DMS79 (cell line): ENCODE results near the gene C15orf62.

Experiments
- DNase-seq: peaks from one replicate; lab custom pipeline; 2025; lab: John Stamatoyannopoulos, UW

C15orf62 gene

GRCh38 chr15:40755812-40756208 is 14.0 kb upstream of the C15orf62 start:
- DNase-seq = peak; percentile 20

DNA sequence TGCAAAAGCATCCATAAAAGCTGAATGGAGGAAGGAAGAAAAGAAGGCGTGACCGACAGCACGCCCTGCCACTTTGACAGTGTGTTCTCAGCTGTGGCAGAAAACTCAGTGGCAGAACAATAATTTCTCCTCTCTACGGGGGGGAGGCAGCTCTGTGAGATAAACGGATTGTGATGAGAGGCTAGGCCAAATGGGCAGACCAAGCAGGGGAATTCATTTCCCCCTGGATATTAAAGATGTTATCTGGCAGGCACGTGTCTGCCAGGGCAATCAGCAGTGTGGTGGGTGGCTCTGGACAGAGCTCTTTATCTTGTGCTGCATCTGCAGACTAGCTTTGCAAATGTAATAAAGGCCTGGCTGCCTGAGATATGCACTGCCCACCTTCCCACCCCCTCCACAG is 12.8 kb upstream of the C15orf62 start:
- DNase-seq = no peak

DNA sequence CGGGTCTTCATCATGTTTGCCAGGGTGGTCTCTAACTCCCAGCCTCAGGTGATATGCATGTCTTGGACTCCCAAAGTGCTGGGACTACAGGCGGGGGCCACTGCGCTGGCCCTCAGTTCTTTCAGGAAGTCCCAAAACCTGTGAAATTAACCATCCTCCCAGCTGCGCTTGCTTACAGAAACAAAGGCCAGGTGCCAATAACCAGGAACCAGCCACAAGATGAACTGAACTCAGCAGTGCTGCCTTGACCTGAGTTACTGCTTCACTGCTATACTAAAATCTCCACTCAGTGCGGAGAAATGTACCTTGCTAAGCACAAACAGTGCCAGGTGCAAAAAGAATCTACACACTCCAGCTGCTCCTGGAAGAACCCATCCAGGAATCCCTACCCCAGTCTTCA is 9.8 kb upstream of the C15orf62 start:
- no peak for DNase-seq

- peak; percentile 56 for DNase-seq
Measured at GRCh38 chr15:40762919-40763800, 6.6 kb upstream of the C15orf62 start.

DNA sequence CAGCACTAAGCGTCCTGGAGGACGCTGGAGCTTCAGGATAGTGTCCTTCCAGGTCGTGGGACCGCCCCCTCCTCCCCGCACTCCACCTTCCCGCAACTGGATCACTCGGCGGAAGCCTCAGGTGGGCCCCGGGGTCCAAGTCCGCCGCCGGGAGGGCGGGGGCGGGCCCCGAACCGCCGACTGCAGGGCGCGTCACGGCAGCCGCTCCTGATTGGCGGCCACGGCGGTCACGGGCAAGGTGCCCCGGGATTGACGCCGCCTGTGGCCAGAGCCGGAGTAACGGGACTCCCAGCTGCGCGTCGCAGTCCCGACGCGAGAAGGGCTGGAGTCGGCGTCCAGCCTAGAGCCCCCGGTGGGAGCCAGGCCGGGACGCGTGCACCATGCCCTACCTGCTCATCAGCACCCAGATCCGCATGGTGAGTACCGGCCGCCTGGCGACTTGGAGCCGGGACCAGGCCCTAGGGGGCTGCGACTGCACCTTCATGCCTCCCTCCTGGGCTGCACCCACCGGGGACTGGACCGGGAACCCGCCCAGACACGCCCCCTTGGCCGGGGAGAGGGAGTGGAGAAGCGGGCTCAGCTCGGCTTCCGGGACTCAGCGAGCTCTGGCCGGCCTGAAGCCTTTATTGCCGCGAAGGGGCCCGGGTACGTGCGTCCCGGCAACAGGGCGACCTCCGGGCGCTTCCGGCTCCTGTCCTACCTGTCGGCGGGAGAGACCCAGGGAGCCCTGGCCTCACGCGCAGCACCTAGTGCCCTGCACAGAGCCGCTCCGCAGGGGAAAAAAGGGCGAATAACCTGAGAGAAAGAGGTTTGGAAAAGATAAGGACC is 5.8 kb upstream of the C15orf62 start, which contains the start of gene GCHFR:
Gene GCHFR (plus strand): TSS at position 268 of the 828 bp plus-strand sequence. CDS start 113 bp downstream, at position 381.
- peak; percentile 18 for DNase-seq

- DNase-seq = no peak
Measured at GRCh38 chr15:40764629-40765103, 5.1 kb upstream of the C15orf62 start.

DNA sequence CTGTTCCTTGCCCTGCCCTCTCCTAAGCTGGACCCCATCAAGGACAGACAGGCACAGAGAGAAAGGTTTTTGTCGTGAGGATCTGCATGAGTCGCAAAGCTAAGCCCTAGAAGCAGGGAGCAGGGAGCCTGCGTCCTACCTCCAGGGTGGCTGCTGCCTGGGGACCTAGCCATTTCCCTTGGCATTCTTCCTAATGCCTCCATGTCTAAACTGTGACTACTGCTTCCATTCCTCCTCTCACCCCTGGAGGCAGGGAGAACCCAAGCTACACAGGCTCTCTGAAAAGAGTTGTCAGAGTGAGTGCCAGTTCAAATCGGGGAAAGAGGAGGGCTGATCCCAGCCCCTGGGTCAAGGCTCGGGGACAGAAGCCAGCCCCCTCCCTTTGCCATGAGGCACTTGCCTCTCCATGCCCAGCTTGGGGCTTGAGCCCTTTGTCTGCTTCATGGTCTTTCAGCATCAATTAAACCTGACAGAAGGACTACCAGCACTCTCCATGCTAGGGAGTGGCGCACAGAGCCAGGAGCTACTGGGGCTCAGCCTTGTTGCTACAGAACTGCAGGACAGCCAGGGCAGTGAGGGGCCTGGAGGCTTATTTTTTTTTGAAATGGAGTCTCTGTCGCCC is 3.5 kb upstream of the C15orf62 start:
- DNase-seq = no peak

GRCh38 chr15:40766906-40767837 is 2.6 kb upstream of the C15orf62 start:
- DNase-seq = no peak

DNA sequence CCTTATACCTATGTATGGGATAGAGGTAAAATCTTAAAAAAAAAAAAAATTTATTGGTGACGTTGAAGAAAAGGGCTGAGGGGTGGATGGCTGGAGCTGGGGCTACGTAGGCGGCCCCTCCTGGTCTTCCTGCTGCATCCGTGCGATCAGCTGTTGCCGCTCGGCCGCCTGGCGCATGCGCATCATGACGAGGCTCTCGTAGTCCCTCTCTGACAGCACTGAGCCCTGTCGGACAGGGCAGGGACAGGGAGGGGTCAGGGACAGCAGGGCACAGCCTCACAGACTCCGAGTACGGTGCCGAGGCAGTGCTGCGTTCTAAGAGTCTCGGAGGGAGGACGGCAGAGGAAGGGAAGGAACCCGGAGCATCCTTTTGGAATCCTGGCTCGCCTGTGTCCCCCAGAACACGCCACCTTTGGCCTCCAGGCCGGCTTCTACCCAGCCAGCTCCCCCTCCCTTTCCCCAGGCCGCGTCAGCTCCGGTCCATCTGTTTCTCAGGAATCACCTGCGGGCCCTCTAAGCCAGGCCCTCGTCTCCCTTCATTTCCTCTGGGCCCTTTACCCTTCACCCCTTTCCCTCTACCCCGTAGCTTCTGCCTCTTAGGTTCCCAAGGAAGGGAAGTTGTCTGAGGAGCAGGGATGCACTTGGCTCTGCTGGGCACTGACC is 1.8 kb upstream of the C15orf62 start:
- no peak for DNase-seq

GRCh38 chr15:40768521-40769273 is 1.1 kb upstream of the C15orf62 start:
- DNase-seq = no peak

DNA sequence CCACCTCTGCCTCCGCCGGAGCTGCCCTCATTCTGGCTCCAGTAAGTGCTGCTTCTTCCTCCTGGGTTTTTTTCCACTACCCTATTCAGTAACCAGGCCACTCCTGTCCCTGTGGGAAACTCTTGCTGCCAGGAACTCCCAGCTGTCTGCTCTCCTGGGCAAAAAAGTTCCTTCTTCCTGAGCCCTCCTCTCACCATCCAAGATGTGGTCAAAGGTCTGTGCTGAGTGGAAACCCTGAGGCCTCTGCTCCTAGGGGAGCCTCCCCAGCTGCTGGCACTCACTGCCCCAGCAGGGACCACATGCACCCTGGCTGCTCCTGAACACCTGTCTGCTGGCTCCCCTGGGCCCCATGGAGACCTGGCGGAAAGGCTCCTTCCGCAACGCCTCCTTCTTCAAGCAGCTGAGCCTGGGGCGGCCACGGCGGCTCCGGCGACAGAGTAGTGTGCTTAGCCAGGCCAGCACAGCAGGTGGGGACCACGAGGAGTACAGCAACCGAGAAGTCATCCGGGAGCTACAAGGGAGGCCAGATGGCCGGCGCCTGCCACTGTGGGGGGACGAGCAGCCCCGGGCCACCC is 454 bp downstream of the C15orf62 start:
- peak; percentile 32 for DNase-seq

- no peak for DNase-seq
Measured at GRCh38 chr15:40771242-40771641, 1.5 kb downstream of the C15orf62 start.

DNA sequence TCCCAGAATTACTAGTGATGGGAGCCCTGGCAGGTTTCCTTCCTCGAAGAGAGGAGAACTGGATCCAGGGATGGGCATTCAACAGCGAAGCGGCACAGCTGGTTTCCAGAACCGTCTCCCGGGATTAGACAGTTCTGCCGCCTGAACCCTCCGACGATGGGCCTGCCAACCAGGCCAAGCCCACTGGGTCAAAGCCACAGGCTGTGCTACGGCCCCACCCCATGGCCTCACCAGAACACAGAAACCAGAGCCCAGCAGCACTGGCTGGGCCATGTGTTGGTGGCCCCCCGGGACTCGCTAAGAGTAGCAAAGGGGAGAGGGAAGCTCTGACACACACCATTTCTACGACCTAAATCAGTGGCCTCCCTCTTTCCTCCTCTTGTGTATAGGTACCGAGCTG is 2.2 kb downstream of the C15orf62 start:
- DNase-seq = no peak

GRCh38 chr15:40773496-40773895 is 3.7 kb downstream of the C15orf62 start:
- no peak for DNase-seq

DNA sequence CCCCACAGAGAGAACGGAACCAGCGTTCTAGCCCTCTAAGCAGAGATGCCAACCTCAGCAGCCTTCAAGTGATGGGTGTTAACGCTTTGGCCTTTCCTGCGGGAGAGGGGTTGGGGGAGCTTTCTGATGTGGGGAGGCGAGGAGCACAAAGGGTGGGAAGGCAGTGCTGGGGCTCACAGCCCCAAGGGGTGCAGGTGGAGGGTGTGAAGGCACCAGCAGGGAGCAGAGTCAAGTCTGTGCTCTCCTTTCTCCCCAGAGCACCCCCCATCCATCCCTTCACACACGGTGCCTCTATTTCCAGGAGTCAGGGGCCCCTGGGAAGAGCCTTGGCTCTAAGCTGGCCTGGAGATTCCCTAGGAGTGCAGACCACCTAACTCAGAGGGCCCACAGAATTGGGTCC is 4.1 kb downstream of the C15orf62 start:
- DNase-seq = no peak

DNA sequence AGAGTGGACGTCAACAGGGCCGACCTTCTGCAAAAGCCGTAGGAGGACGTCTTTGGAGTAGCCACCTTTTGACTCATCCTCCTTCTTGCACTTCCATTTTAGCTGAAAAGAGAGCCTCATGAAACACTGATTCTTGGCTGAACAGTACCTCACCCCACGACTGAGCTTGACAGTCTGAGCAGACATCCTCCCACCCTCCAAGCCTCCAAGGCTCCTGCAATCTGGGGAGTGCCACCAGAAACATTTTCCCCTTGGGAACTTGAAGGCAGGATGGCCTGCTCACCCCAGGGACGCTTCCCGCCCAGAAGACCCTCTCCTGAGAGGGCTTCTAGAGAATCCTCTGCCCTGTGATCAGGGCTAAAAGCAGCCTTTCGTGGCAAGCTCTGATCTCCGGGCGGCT is 5.2 kb downstream of the C15orf62 start:
- DNase-seq = no peak

GRCh38 chr15:40775740-40776536 is 6.2 kb downstream of the C15orf62 start:
- DNase-seq = no peak

- no peak for DNase-seq
Measured at GRCh38 chr15:40776537-40777141, 6.9 kb downstream of the C15orf62 start.
